Naive B cell (primary cell): ENCODE measurements around the gene MEIS1. TPM values are rescaled to one million over a fixed set of nuclear protein-coding genes. Genes with fewer than 3 reads are reported as not detected.
"Not testable (repeated sequence)": the region's sequence is repeated elsewhere in the genome, so short reads cannot be mapped to it uniquely, and the experiment has no call there.

Experiments
- ATAC-seq, 2 donors: fragments of 150-1000 bp; cut with Tn5 transposase; 2 replicates each; pipeline ENCODE4 v1.10.0; 2021; ENCODE audit warnings: low read depth in 2 of 2, mild to moderate bottlenecking in 2 of 2, moderate library complexity in 2 of 2
- DNase-seq: peaks from one replicate; pipeline ENCODE4 v3.0.0; 2022
- H3K27ac Mint-ChIP-seq, 6 donors: one replicate each; pipeline ENCODE4 v1.8.0; 2020 to 2022; ENCODE audit warnings: mild to moderate bottlenecking in 6 of 6, mixed read lengths in 6 of 6, moderate library complexity in 5 of 6, inconsistent platforms in 2 of 6
- H3K27me3 Mint-ChIP-seq, 3 donors: one replicate each; pipeline ENCODE4 v1.8.0; 2021 to 2022; ENCODE audit warnings: mixed read lengths in 3 of 3, mild to moderate bottlenecking in 1 of 3
- H3K36me3 Mint-ChIP-seq, 2 donors: one replicate each; pipeline ENCODE4 v1.8.0; 2020 to 2022; ENCODE audit warnings: mixed read lengths in 2 of 2, inconsistent platforms in 1 of 2, mild to moderate bottlenecking in 1 of 2
- H3K4me1 Mint-ChIP-seq, 3 donors: one replicate each; pipeline ENCODE4 v1.8.0; 2020 to 2022; ENCODE audit warnings: mixed read lengths in 3 of 3, inconsistent platforms in 1 of 3, mild to moderate bottlenecking in 1 of 3, moderate library complexity in 1 of 3
- H3K4me3 Mint-ChIP-seq, 8 donors: one replicate each; pipeline ENCODE4 v1.8.0; 2020 to 2022; ENCODE audit warnings: mild to moderate bottlenecking in 8 of 8, mixed read lengths in 8 of 8, moderate library complexity in 8 of 8, inconsistent platforms in 2 of 8
- H3K9me3 Mint-ChIP-seq, 7 donors: one replicate each; pipeline ENCODE4 v1.8.0; 2020 to 2022; ENCODE audit warnings: mixed read lengths in 7 of 7, mild to moderate bottlenecking in 5 of 7, inconsistent platforms in 2 of 7, moderate library complexity in 1 of 7
- polyA plus RNA-seq, 6 donors: library from polyadenylated mRNA; unstranded; fragments of 300-500 nt; fragmentation: Illumina TruSeq; gene quantifications; one replicate each; pipeline ENCODE4 v1.2.3, GENCODE V29; 2021; ENCODE audit warnings: low read depth in 6 of 6

Gene MEIS1
- polyA plus RNA-seq, result 1 to 10 TPM in 1 of 6 donors, under 1 TPM in 2, not detected in 3; 0.56 to 1.9 (median 0.90) TPM

- ATAC-seq (peak; percentile 68 to 75), DNase-seq (peak; percentile 24)
- peaks cover 0 to 2% (median 0%) of the 10 kb centered on the region in 7 donors for H3K9me3 Mint-ChIP-seq
- H3K4me3 Mint-ChIP-seq, result peak within 1 kb of the TSS; percentile 86 to 91 (median 89)
- H3K4me1 Mint-ChIP-seq, result peaks cover 34 to 60% (median 50%) of the 10 kb centered on the region in 3 donors
- H3K27ac Mint-ChIP-seq, result peak within 1 kb of the TSS in 3 of 6 donors; percentile 0 to 79 (median 56)
- H3K27me3 Mint-ChIP-seq, result peaks cover 82 to 86% (median 82%) of the 10 kb centered on the region in 3 donors
- H3K36me3 Mint-ChIP-seq, result peaks cover 0 to 8% of the 10 kb centered on the region in 2 donors
These were observed at the start of gene MEIS1 for GRCh38 chr2:66434679-66435548. Gene MEIS1, plus strand, starts transcription at chr2:66435125. Its CDS starts 732 bp downstream, at chr2:66435857.

- Mint-ChIP-seq H3K27me3 (peaks cover 0 to 4% (median 0%) of the 10 kb centered on the region in 3 donors), H3K36me3 (no peaks in the 10 kb centered on the region), H3K9me3 (peaks cover 0 to 3% (median 0%) of the 10 kb centered on the region in 7 donors), H3K4me1 (no peaks in the 10 kb centered on the region), H3K4me3 (no peak overlapping the region), H3K27ac (no peak overlapping the region)
- no peak for DNase-seq
- no peak for ATAC-seq
These were observed 47.7 kb upstream of the MEIS1 start for GRCh38 chr2:66387016-66387753.

GRCh38 chr2:66389651-66390131 lies 45.2 kb upstream of the MEIS1 start:
- no peak overlapping the region for H3K4me3 Mint-ChIP-seq
- no peak for DNase-seq
- no peak overlapping the region for H3K27ac Mint-ChIP-seq
- H3K4me1 Mint-ChIP-seq, result no peaks in the 10 kb centered on the region
- ATAC-seq, result no peak
- H3K9me3 Mint-ChIP-seq, result peaks cover 0 to 4% (median 0%) of the 10 kb centered on the region in 7 donors
- peaks cover 0 to 4% (median 0%) of the 10 kb centered on the region in 3 donors for H3K27me3 Mint-ChIP-seq
- no peaks in the 10 kb centered on the region for H3K36me3 Mint-ChIP-seq

GRCh38 chr2:66390152-66390551 lies 44.8 kb upstream of the MEIS1 start:
- no peaks in the 10 kb centered on the region for H3K4me1 Mint-ChIP-seq
- H3K27ac Mint-ChIP-seq, result no peak overlapping the region
- H3K9me3 Mint-ChIP-seq, result peaks cover 0 to 4% (median 0%) of the 10 kb centered on the region in 7 donors
- ATAC-seq (no peak), DNase-seq (no peak)
- no peaks in the 10 kb centered on the region for H3K36me3 Mint-ChIP-seq
- H3K4me3 Mint-ChIP-seq, result no peak overlapping the region
- H3K27me3 Mint-ChIP-seq, result peaks cover 0 to 4% (median 0%) of the 10 kb centered on the region in 3 donors

GRCh38 chr2:66390811-66391210 lies 44.1 kb upstream of the MEIS1 start:
- Mint-ChIP-seq H3K27me3 (peaks cover 0 to 4% (median 0%) of the 10 kb centered on the region in 3 donors), H3K9me3 (peaks cover 0 to 4% (median 0%) of the 10 kb centered on the region in 7 donors), H3K36me3 (no peaks in the 10 kb centered on the region), H3K4me1 (no peaks in the 10 kb centered on the region), H3K4me3 (no peak overlapping the region), H3K27ac (no peak overlapping the region)
- DNase-seq, result no peak
- no peak for ATAC-seq

- not testable (repeated sequence) for H3K27ac Mint-ChIP-seq, ATAC-seq, H3K9me3 Mint-ChIP-seq, H3K36me3 Mint-ChIP-seq, H3K4me3 Mint-ChIP-seq, DNase-seq, H3K4me1 Mint-ChIP-seq, H3K27me3 Mint-ChIP-seq
These were observed 43.7 kb upstream of the MEIS1 start for GRCh38 chr2:66391240-66391639.

GRCh38 chr2:66405473-66405872 lies 29.5 kb upstream of the MEIS1 start:
- DNase-seq, result no peak
- H3K27me3 Mint-ChIP-seq, result peaks cover 0 to 14% (median 9%) of the 10 kb centered on the region in 3 donors
- no peaks in the 10 kb centered on the region for H3K4me1 Mint-ChIP-seq
- H3K4me3 Mint-ChIP-seq, result no peak overlapping the region
- no peak overlapping the region for H3K27ac Mint-ChIP-seq
- H3K36me3 Mint-ChIP-seq, result no peaks in the 10 kb centered on the region
- H3K9me3 Mint-ChIP-seq, result peaks cover 0 to 13% (median 8%) of the 10 kb centered on the region in 7 donors
- no peak for ATAC-seq

GRCh38 chr2:66408905-66409304 lies 26.0 kb upstream of the MEIS1 start:
- Mint-ChIP-seq H3K27ac (no peak overlapping the region), H3K27me3 (peaks cover 9 to 18% (median 9%) of the 10 kb centered on the region in 3 donors), H3K4me3 (no peak overlapping the region), H3K9me3 (peaks cover 0 to 8% (median 0%) of the 10 kb centered on the region in 7 donors), H3K4me1 (no peaks in the 10 kb centered on the region), H3K36me3 (no peaks in the 10 kb centered on the region)
- DNase-seq (no peak), ATAC-seq (no peak)

GRCh38 chr2:66412874-66413273 lies 22.1 kb upstream of the MEIS1 start:
- Mint-ChIP-seq H3K9me3 (peaks cover 0 to under 1% (median 0%) of the 10 kb centered on the region in 7 donors), H3K4me1 (no peaks in the 10 kb centered on the region), H3K27me3 (peaks cover 4 to 18% (median 9%) of the 10 kb centered on the region in 3 donors), H3K36me3 (no peaks in the 10 kb centered on the region), H3K4me3 (no peak overlapping the region), H3K27ac (no peak overlapping the region)
- ATAC-seq (no peak), DNase-seq (no peak)

GRCh38 chr2:66414896-66415295 lies 20.0 kb upstream of the MEIS1 start:
- Mint-ChIP-seq H3K4me1 (no peaks in the 10 kb centered on the region), H3K36me3 (no peaks in the 10 kb centered on the region), H3K27me3 (peaks cover 0 to 23% (median 9%) of the 10 kb centered on the region in 3 donors), H3K4me3 (no peak overlapping the region), H3K27ac (no peak overlapping the region), H3K9me3 (no peaks in the 10 kb centered on the region)
- ATAC-seq (no peak), DNase-seq (no peak)

- Mint-ChIP-seq H3K4me3 (no peak overlapping the region), H3K36me3 (no peaks in the 10 kb centered on the region), H3K9me3 (no peaks in the 10 kb centered on the region), H3K27ac (no peak overlapping the region), H3K4me1 (no peaks in the 10 kb centered on the region), H3K27me3 (peaks cover 3 to 26% (median 14%) of the 10 kb centered on the region in 3 donors)
- no peak for DNase-seq
- no peak for ATAC-seq
These were observed 16.5 kb upstream of the MEIS1 start for GRCh38 chr2:66418381-66418780.

GRCh38 chr2:66421612-66422011 lies 13.3 kb upstream of the MEIS1 start:
- Mint-ChIP-seq H3K27me3 (peaks cover 24 to 49% (median 37%) of the 10 kb centered on the region in 3 donors), H3K27ac (no peak overlapping the region), H3K4me3 (no peak overlapping the region), H3K36me3 (no peaks in the 10 kb centered on the region), H3K4me1 (peaks cover 0 to 6% (median 4%) of the 10 kb centered on the region in 3 donors), H3K9me3 (peaks cover 0 to 3% (median 0%) of the 10 kb centered on the region in 7 donors)
- ATAC-seq, result no peak
- no peak for DNase-seq

- no peaks in the 10 kb centered on the region for H3K36me3 Mint-ChIP-seq
- peaks cover 0 to 6% (median 4%) of the 10 kb centered on the region in 3 donors for H3K4me1 Mint-ChIP-seq
These were observed 11.4 kb upstream of the MEIS1 start for GRCh38 chr2:66423391-66424124.

More at GRCh38 chr2:66423391-66424124, 11.4 kb upstream of the MEIS1 start:
- peaks cover 0 to 3% (median 0%) of the 10 kb centered on the region in 7 donors for H3K9me3 Mint-ChIP-seq
- no peak for DNase-seq
- ATAC-seq, result no peak
- H3K27me3 Mint-ChIP-seq, result peaks cover 32 to 45% (median 44%) of the 10 kb centered on the region in 3 donors
- no peak overlapping the region for H3K4me3 Mint-ChIP-seq
- no peak overlapping the region for H3K27ac Mint-ChIP-seq
